GM18520 (cell line): ENCODE results near the gene GPR37.
A peak's percentile ranks its signal among the peaks of the same experiment; 100 is the strongest.

Experiments used
- ATAC-seq: cut with Tn5 transposase; IDR thresholded peaks from one replicate; pipeline ENCODE4 v1.9.1; 2021; ENCODE audit not compliant: unreplicated experiment

The GPR37 gene

GRCh38 chr7:124765401-124766352 is at the start of gene GPR37:
GPR37 (minus strand) TSS chr7:124765792; CDS start chr7:124764976, 816 bp downstream.
- no peak for ATAC-seq

- no peak for ATAC-seq
Observed at GRCh38 chr7:124813994-124814798, 48.6 kb upstream of the GPR37 start.

- no peak for ATAC-seq
Observed at GRCh38 chr7:124812764-124813163, 47.2 kb upstream of the GPR37 start.

- no peak for ATAC-seq
Observed at GRCh38 chr7:124811341-124811740, 45.7 kb upstream of the GPR37 start.

GRCh38 chr7:124810605-124811004 is 45.0 kb upstream of the GPR37 start:
- no peak for ATAC-seq

GRCh38 chr7:124808206-124808605 is 42.6 kb upstream of the GPR37 start:
- no peak for ATAC-seq

- ATAC-seq = no peak
Observed at GRCh38 chr7:124801330-124801895, 35.8 kb upstream of the GPR37 start.

GRCh38 chr7:124800386-124800785 is 34.8 kb upstream of the GPR37 start:
- ATAC-seq = no peak

GRCh38 chr7:124799448-124799847 is 33.9 kb upstream of the GPR37 start:
- ATAC-seq = no peak

- no peak for ATAC-seq
Observed at GRCh38 chr7:124796771-124797170, 31.2 kb upstream of the GPR37 start.

GRCh38 chr7:124792696-124793095 is 27.1 kb upstream of the GPR37 start:
- no peak for ATAC-seq

- no peak for ATAC-seq
Observed at GRCh38 chr7:124792002-124792401, 26.4 kb upstream of the GPR37 start.

- ATAC-seq = no peak
Observed at GRCh38 chr7:124791426-124791825, 25.8 kb upstream of the GPR37 start.

GRCh38 chr7:124790645-124791044 is 25.1 kb upstream of the GPR37 start:
- no peak for ATAC-seq

- no peak for ATAC-seq
Observed at GRCh38 chr7:124785994-124786393, 20.4 kb upstream of the GPR37 start.

GRCh38 chr7:124784879-124785818 is 19.6 kb upstream of the GPR37 start:
- peak; percentile 66 for ATAC-seq

GRCh38 chr7:124783271-124783670 is 17.7 kb upstream of the GPR37 start:
- ATAC-seq = no peak

GRCh38 chr7:124781907-124782734 is 16.5 kb upstream of the GPR37 start:
- no peak for ATAC-seq

GRCh38 chr7:124781418-124781817 is 15.8 kb upstream of the GPR37 start:
- ATAC-seq = no peak

- no peak for ATAC-seq
Observed at GRCh38 chr7:124780608-124781007, 15.0 kb upstream of the GPR37 start.
